Right renal cortex interstitium (tissue), 3 donors: Measurements from ENCODE around the gene RNF40. TPM values are rescaled to one million over a fixed set of nuclear protein-coding genes. Genes with fewer than 3 reads are reported as not detected.
"Not testable (repeated sequence)": the region's sequence is repeated elsewhere in the genome, so short reads cannot be mapped to it uniquely, and the experiment has no call there.

ENCODE experiments used
- DNase-seq, 3 donors: peaks; one replicate each; pipeline ENCODE4 v3.0.0-alpha.2; 2013; ENCODE audit warnings: low read depth in 3 of 3, low spot score in 2 of 3
- polyA plus RNA-seq, 3 donors: library from polyadenylated mRNA; unstranded; fragments of 120-200 nt; gene quantifications; one replicate each; pipeline ENCODE4 v1.2.1, GENCODE V29; 2013; ENCODE audit not compliant: insufficient read length in 3 of 3

RNF40 gene
- polyA plus RNA-seq, 3 donors: 111 to 123 (median 113) TPM

DNA sequence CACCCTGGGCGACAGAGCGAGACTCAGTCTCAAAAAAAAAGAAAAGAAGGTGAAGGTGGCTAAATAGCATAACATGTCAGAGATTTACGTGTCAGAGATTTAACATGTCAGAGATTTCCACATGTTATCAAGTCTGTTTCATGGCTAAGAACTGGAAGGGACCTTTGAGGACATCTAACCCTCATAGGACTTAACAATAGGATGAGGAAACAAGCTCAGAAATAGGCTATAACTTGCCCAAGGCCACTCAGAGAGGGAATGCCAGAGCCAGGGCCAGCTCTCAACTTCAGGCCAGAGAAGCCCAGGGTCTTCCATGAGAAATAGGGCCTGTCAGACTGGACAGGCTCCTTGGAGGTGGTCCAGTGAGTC is 51.7 kb downstream of the RNF40 start:
- no peak for DNase-seq

DNA sequence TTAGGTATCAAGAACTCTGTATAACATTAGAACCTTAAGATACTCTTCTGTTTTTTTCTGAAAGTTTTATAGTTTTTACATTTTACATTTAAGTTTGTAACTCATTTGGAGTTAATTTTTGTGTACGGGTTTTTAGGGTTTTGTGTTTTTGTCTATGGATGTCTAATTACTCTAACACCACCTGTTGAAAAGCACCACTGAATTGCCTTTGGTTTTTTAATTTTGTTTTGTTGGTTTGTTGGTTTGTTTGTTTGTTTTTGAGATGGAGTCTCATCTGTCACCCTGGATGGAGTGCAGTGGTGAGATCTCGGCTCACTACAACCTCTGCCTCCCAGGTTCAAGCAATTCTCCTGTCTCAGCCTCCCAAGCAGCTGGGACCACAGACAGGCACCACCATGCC is 54.6 kb downstream of the RNF40 start:
- DNase-seq: no peak

DNA sequence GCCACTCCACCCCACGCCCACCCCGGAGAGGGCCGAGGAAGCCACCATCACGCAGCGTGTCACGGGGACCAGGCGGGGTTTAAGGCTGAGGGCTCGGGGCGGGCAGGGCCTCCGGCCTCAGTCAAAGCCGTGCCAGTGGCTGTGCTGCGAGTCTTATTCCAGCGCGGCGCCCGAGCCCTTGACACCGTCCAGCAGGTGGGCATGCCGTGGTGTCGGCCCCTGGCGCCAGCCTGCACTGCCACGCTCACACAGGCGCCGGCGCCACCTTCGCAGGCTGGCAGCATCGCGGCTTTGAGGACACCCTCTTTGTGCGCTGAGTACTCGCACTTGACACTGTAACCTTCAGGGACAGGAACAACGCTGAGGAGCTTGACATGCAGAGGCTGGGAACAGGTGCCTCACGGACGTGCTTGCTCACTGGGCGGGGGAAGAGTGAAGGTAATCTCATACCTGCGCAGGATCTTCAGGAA is 58.9 kb downstream of the RNF40 start:
- DNase-seq: no peak

DNA sequence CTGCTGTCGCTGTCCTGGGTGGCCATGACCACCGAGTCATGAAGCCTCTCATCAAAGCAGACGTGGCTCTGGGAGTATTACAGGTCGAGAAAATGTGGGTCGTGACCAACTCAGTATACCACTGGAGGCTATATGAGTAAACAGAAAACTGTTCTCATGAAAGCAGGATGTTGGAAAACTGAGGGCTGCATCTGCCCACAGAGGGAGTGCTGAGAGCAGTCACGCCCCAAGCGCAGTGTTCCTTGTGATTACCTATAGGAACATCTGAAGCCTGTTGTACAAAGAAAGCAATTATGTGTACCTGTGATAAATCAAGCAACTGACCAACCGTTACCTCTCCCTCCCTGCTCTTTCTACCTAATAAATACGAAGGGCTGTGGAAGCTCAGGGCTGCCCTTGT is 59.3 kb downstream of the RNF40 start:
- DNase-seq: not testable (repeated sequence)

DNA sequence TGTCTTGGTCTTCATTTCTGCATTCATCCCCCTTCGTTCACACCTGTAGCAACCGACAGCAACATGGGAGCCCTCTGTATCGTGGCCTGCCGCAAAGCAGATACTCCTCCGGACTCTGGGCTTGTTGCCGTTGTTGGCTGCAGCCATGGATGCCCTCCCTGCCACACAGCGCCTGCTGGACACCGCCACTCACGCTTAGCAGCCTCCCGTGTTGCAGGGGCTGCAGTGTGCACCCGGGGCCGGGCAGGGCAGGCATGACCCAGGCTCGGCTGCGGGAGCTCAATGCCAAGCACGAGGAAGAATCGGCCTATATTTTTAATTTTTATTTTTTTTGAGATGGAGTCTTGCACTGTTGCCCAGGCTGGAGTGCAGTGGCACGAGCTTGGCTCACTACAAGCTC is 59.8 kb downstream of the RNF40 start:
- DNase-seq: no peak

Other genes starting within 250 kb of the RNF40 start
- 10 to 100 TPM; 44.8 to 51.7 (median 45.1) TPM for gene ZNF768, start 235.8 kb upstream of the RNF40 start, polyA plus RNA-seq
- gene ZNF747, start 227.5 kb upstream of the RNF40 start, polyA plus RNA-seq: 1 to 10 TPM; 9.1 to 9.7 (median 9.5) TPM
- gene ZNF764, start 203.9 kb upstream of the RNF40 start, polyA plus RNA-seq: 1 to 10 TPM; 8.5 to 9.1 (median 8.6) TPM
- 1 to 10 TPM; 8.4 to 9.4 (median 9.0) TPM for gene ZNF688, start 190.6 kb upstream of the RNF40 start, polyA plus RNA-seq
- 10 to 100 TPM; 17.0 to 18.5 (median 17.9) TPM for gene ZNF785, start 176.6 kb upstream of the RNF40 start, polyA plus RNA-seq
- gene ZNF689, start 151.9 kb upstream of the RNF40 start, polyA plus RNA-seq: 10 to 100 TPM; 13.5 to 14.7 (median 14.3) TPM
- gene PRR14, start 111.4 kb upstream of the RNF40 start, polyA plus RNA-seq: 10 to 100 TPM; 36.9 to 44.5 (median 42.4) TPM
- gene FBRS, start 103.9 kb upstream of the RNF40 start, polyA plus RNA-seq: 10 to 100 TPM; 40.1 to 47.7 (median 42.9) TPM
- 10 to 100 TPM; 27.6 to 31.4 (median 28.2) TPM for gene SRCAP, start 63.2 kb upstream of the RNF40 start, polyA plus RNA-seq
- gene PHKG2, start 13.9 kb upstream of the RNF40 start, polyA plus RNA-seq: 10 to 100 TPM; 21.6 to 23.6 (median 23.0) TPM
- 1 to 10 TPM; 7.8 to 8.2 (median 7.9) TPM for gene CFAP119, start 260 bp upstream of the RNF40 start, polyA plus RNA-seq
- gene ZNF629, start 24.9 kb downstream of the RNF40 start, polyA plus RNA-seq: 10 to 100 TPM; 25.7 to 26.9 (median 26.8) TPM
- gene BCL7C, start 131.8 kb downstream of the RNF40 start, polyA plus RNA-seq: 10 to 100 TPM; 35.8 to 40.7 (median 39.3) TPM
- gene CTF1, start 134.3 kb downstream of the RNF40 start, polyA plus RNA-seq: 1 to 10 TPM; 6.7 to 7.4 (median 6.7) TPM
- gene FBXL19, start 161.2 kb downstream of the RNF40 start, polyA plus RNA-seq: 10 to 100 TPM; 16.1 to 20.5 (median 18.0) TPM
- 10 to 100 TPM; 18.0 to 19.6 (median 19.2) TPM for gene ORAI3, start 186.7 kb downstream of the RNF40 start, polyA plus RNA-seq
- gene SETD1A, start 195.4 kb downstream of the RNF40 start, polyA plus RNA-seq: 10 to 100 TPM; 13.0 to 14.4 (median 13.2) TPM
- gene HSD3B7, start 222.9 kb downstream of the RNF40 start, polyA plus RNA-seq: 1 to 10 TPM; 7.3 to 8.9 (median 8.3) TPM
- 1 to 10 TPM in 2 of 3 donors, under 1 TPM in 1; 0.89 to 1.3 (median 1.0) TPM for gene STX1B, start 248.3 kb downstream of the RNF40 start, polyA plus RNA-seq